Smooth muscle cell (in vitro differentiated cells): ENCODE data around the gene PTPRT. TPM values are rescaled to one million over a fixed set of nuclear protein-coding genes. Genes with fewer than 3 reads are reported as not detected.

Experiments
- DNase-seq: peaks from one replicate; lab custom pipeline; 2025; ENCODE audit not compliant: unreplicated experiment; lab: John Stamatoyannopoulos, UW
- H2AFZ ChIP-seq: fragments of 200-600 bp; sonication (generic); 2 replicates; pipeline ENCODE4 v1.6.0; 2016; ENCODE audit warnings: antibody characterized with exemption, low read depth, mild to moderate bottlenecking
- H3F3A ChIP-seq: fragments of 200-600 bp; sonication (generic); 2 replicates; pipeline ENCODE4 v1.6.0; 2017; ENCODE audit warnings: antibody characterized with exemption, low read depth
- H3K27ac ChIP-seq: fragments of 200-600 bp; sonication (generic); 2 replicates; pipeline ENCODE4 v1.5.1; 2016; ENCODE audit warnings: low read depth, mild to moderate bottlenecking
- H3K27me3 ChIP-seq: fragments of 200-600 bp; sonication (generic); 2 replicates; pipeline ENCODE4 v1.6.1; 2016; ENCODE audit warnings: low read depth, mild to moderate bottlenecking
- H3K36me3 ChIP-seq: fragments of 200-600 bp; sonication (generic); 2 replicates; pipeline ENCODE4 v1.5.1; 2016; ENCODE audit warnings: low read depth
- H3K4me1 ChIP-seq: fragments of 200-600 bp; sonication (generic); 2 replicates; pipeline ENCODE4 v1.5.1; 2016; ENCODE audit warnings: low read depth
- H3K4me2 ChIP-seq: fragments of 200-600 bp; sonication (generic); 2 replicates; pipeline ENCODE4 v1.6.0; 2016; ENCODE audit warnings: mild to moderate bottlenecking
- H3K4me3 ChIP-seq: fragments of 200-600 bp; sonication (generic); 2 replicates; pipeline ENCODE4 v1.5.1; 2016; ENCODE audit warnings: mild to moderate bottlenecking
- H3K79me2 ChIP-seq: fragments of 200-600 bp; sonication (generic); 2 replicates; pipeline ENCODE4 v1.6.0; 2016; ENCODE audit warnings: low read depth, mild to moderate bottlenecking
- H3K9ac ChIP-seq: fragments of 200-600 bp; sonication (generic); 2 replicates; pipeline ENCODE4 v1.6.0; 2016; ENCODE audit warnings: low read depth
- H3K9me3 ChIP-seq: fragments of 200-600 bp; sonication (generic); replicated peaks from 2 replicates; pipeline ENCODE4 v1.5.1; 2016; ENCODE audit warnings: low read depth
- H4K20me1 ChIP-seq: fragments of 200-600 bp; sonication (generic); 2 replicates; pipeline ENCODE4 v1.6.0; 2016; ENCODE audit warnings: low read depth
- CTCF ChIP-seq: fragments of 200-600 bp; sonication (generic); IDR thresholded peaks from 2 replicates; pipeline ENCODE4 v1.5.1; 2017; ENCODE audit warnings: borderline replicate concordance, mild to moderate bottlenecking, antibody characterized with exemption; ENCODE audit not compliant: insufficient read depth, poor library complexity, severe bottlenecking
- WGBS: methylation state at CpG from one replicate; pipeline ENCODE4 v1.1.7; 2016; ENCODE audit warnings: low lambda C conversion rate; 5-methylcytosine and 5-hydroxymethylcytosine counted together
- polyA plus RNA-seq: library from polyadenylated mRNA; unstranded; fragments of >200 nt; fragmentation: Nextera tagmentation; extraction: Ambion mirVana; gene quantifications from 2 replicates; pipeline ENCODE4 v1.2.1, GENCODE V29; 2016
- total RNA-seq: library from RNA; depleted of rRNA; stranded (reverse); fragments of >200 nt; gene quantifications from 2 replicates; pipeline ENCODE4 v1.2.3, GENCODE V29; 2014

PTPRT gene
- total and polyA plus RNA-seq, 2 experiments from 2014 or later: 0.99 to 2.1 TPM

GRCh38 chr20:42604998-42605956 lies 584.4 kb downstream of the PTPRT start:
- no peaks in the 10 kb centered on the region for H3F3A ChIP-seq
- no peaks in the 10 kb centered on the region for H3K4me1 ChIP-seq
- no peaks in the 10 kb centered on the region for H3K79me2 ChIP-seq
- no peaks in the 10 kb centered on the region for H3K27me3 ChIP-seq
- H4K20me1 ChIP-seq: no peaks in the 10 kb centered on the region
- H3K4me3 ChIP-seq: no peak overlapping the region
- no peak overlapping the region for H3K4me2 ChIP-seq
- H3K9ac ChIP-seq: no peak overlapping the region
- no peak for TF ChIP-seq CTCF
- no peak overlapping the region for H3K27ac ChIP-seq
- H3K36me3 ChIP-seq: no peaks in the 10 kb centered on the region
- no peak for DNase-seq
- 81% methylated on average over 13 of the region's 13 CpGs for WGBS
- H2AFZ ChIP-seq: no peak overlapping the region
- no peaks in the 10 kb centered on the region for H3K9me3 ChIP-seq

- no peak overlapping the region for H3K27ac ChIP-seq
- H2AFZ ChIP-seq: no peak overlapping the region
- H3K4me2 ChIP-seq: no peak overlapping the region
- no peak overlapping the region for H3K4me3 ChIP-seq
- H4K20me1 ChIP-seq: no peaks in the 10 kb centered on the region
- no peak for DNase-seq
- H3K9me3 ChIP-seq: no peaks in the 10 kb centered on the region
- no peaks in the 10 kb centered on the region for H3K4me1 ChIP-seq
- no peaks in the 10 kb centered on the region for H3K27me3 ChIP-seq
- TF ChIP-seq CTCF: no peak
- WGBS: 58% methylated on average over 4 of the region's 4 CpGs
- H3K36me3 ChIP-seq: no peaks in the 10 kb centered on the region
- no peaks in the 10 kb centered on the region for H3K79me2 ChIP-seq
- no peaks in the 10 kb centered on the region for H3F3A ChIP-seq
- no peak overlapping the region for H3K9ac ChIP-seq
Measured at GRCh38 chr20:42603655-42604054, 586.1 kb downstream of the PTPRT start.

- Histone ChIP-seq H3K36me3 (no peaks in the 10 kb centered on the region), H3K27ac (no peak overlapping the region), H3K27me3 (no peaks in the 10 kb centered on the region), H3K4me2 (no peak overlapping the region), H3K9ac (no peak overlapping the region), H3F3A (no peaks in the 10 kb centered on the region), H4K20me1 (no peaks in the 10 kb centered on the region), H3K4me3 (no peak overlapping the region), H3K4me1 (no peaks in the 10 kb centered on the region), H2AFZ (no peak overlapping the region), H3K9me3 (no peaks in the 10 kb centered on the region), H3K79me2 (no peaks in the 10 kb centered on the region)
- DNase-seq: no peak
- TF ChIP-seq CTCF: no peak
- WGBS: 84% methylated on average over 5 of the region's 5 CpGs
Measured at GRCh38 chr20:42598581-42598980, 591.1 kb downstream of the PTPRT start.

GRCh38 chr20:42595625-42596024 lies 594.1 kb downstream of the PTPRT start:
- 100% methylated on average over 1 of the region's 1 CpG for WGBS

More at GRCh38 chr20:42595625-42596024, 594.1 kb downstream of the PTPRT start:
- DNase-seq: no peak
- Histone ChIP-seq H3F3A (no peaks in the 10 kb centered on the region), H3K79me2 (no peaks in the 10 kb centered on the region), H3K36me3 (no peaks in the 10 kb centered on the region), H3K9me3 (no peaks in the 10 kb centered on the region), H3K27ac (no peak overlapping the region), H2AFZ (no peak overlapping the region), H3K4me3 (no peak overlapping the region), H4K20me1 (no peaks in the 10 kb centered on the region), H3K4me2 (no peak overlapping the region), H3K27me3 (no peaks in the 10 kb centered on the region), H3K9ac (no peak overlapping the region), H3K4me1 (no peaks in the 10 kb centered on the region)
- TF ChIP-seq CTCF: no peak
